Stomach (tissue), 19 donors: ENCODE measurements around the gene SMIM17. TPM values are rescaled to one million over a fixed set of nuclear protein-coding genes. Genes with fewer than 3 reads are reported as not detected.
A peak's percentile ranks its signal among the peaks of the same experiment; 100 is the strongest.

Experiments used
- DNase-seq, 2 donors: peaks; one replicate each; pipeline versions ENCODE4 v3.0.0 to v3.0.0-alpha.2; 2013 to 2019
- H3K27ac ChIP-seq, 5 donors: fragments of 200-600 bp in 4 of 5; sonication (generic) in 4 of 5; one replicate each; pipeline ENCODE4 v1.5.1; 2013 to 2019; ENCODE audit warnings: mild to moderate bottlenecking in 1 of 5, moderate library complexity in 1 of 5
- H3K27me3 ChIP-seq, 3 donors: fragments of 200-600 bp; sonication (generic); one replicate each; pipeline ENCODE4 v1.5.1; 2017 to 2019; ENCODE audit warnings: mixed run types in 1 of 3
- H3K36me3 ChIP-seq, 4 donors: fragments of 200-600 bp; sonication (generic); 1 replicate in 3 of 4; 2 replicates in 1 of 4; pipeline ENCODE4 v1.5.1; 2016 to 2019
- H3K4me1 ChIP-seq, 4 donors: fragments of 200-600 bp; sonication (generic); one replicate each; pipeline ENCODE4 v1.5.1; 2016 to 2019
- H3K4me3 ChIP-seq, 4 donors: fragments of 200-600 bp; sonication (generic) in 3 of 4; one replicate each; pipeline ENCODE4 v1.5.1; 2016 to 2019; ENCODE audit warnings: mild to moderate bottlenecking in 1 of 4
- H3K9me3 ChIP-seq, 4 donors: fragments of 200-600 bp; sonication (generic); one replicate each; pipeline ENCODE4 v1.5.1; 2016 to 2019
- CTCF ChIP-seq, 7 experiments: fragments of 450-650 bp in 4 of 7; fragments of 200-600 bp in 3 of 7; sonication (generic) in 3 of 7; IDR thresholded peaks; one replicate each; pipeline ENCODE4 v1.5.1; 2016 to 2019; ENCODE audit warnings: antibody characterized with exemption in 7 of 7, control low read depth in 2 of 7, mild to moderate bottlenecking in 1 of 7
- EP300 ChIP-seq: sonication (generic); formaldehyde crosslinking; IDR thresholded peaks from one replicate; pipeline ENCODE4 v1.6.1; 2017; ENCODE audit warnings: antibody characterized with exemption
- POLR2A ChIP-seq, 4 donors: fragments of 450-650 bp; IDR thresholded peaks; one replicate each; pipeline ENCODE4 v1.6.1; 2016; ENCODE audit warnings: antibody characterized with exemption in 4 of 4, control low read depth in 2 of 4, mild to moderate bottlenecking in 1 of 4, moderate library complexity in 1 of 4
- POLR2AphosphoS5 ChIP-seq, 3 donors: sonication (generic); formaldehyde crosslinking; IDR thresholded peaks; one replicate each; pipeline ENCODE4 v1.6.1; 2016; ENCODE audit warnings: antibody characterized with exemption in 3 of 3
- WGBS, 5 donors: extraction: QIAGEN DNeasy Blood & Tissue Kit in 3 of 5; methylation state at CpG; one replicate each; pipeline versions ENCODE4 v1.1.5 to v1.1.7; 2013 to 2018; 5-methylcytosine and 5-hydroxymethylcytosine counted together
- intact Hi-C: fragments of 100-400 bp; cut with DNase I; formaldehyde crosslinking; loops from one replicate; pipeline ENCODE4 v1.15.1; 2023; ENCODE audit warnings: low total_unique reads
- long read RNA-seq, 10 donors: transcript quantifications; one replicate each; lab custom pipeline, GENCODE V29; 2026
- polyA plus RNA-seq, 3 donors: library from polyadenylated mRNA; stranded (reverse); fragments of 200-250 nt; gene quantifications; one replicate each; pipeline ENCODE4 v1.2.3, GENCODE V29; 2013
- total RNA-seq, 5 donors: library from RNA; depleted of rRNA; stranded (reverse); fragments of >200 nt; gene quantifications; one replicate each; pipeline versions ENCODE4 v1.1.0 to v1.2.3, GENCODE V29; 2014 to 2016
- donor health status: healthy with polysubstance abuse.
- donor health status: Bipolar disorder and iron deficiency.
- donor health status: healthy.

Gene SMIM17
- 1 to 10 TPM in 1 of 5 donors, not detected in 4; 1.1 TPM for total RNA-seq
- under 1 TPM in 1 of 3 donors, not detected in 2; 0.13 TPM for polyA plus RNA-seq
- long read RNA-seq, donor 1 = 0 reads
- long read RNA-seq, donor 2, partial matches to known transcripts = 0 of 1 reads
- long read RNA-seq, donor 2, other reads (novel, unspliced or antisense) = 0 of 1 reads
- long read RNA-seq, donor 3 = 0 reads
- long read RNA-seq, donor 4 = 0 reads
- long read RNA-seq, donor 5 = 0 reads
- long read RNA-seq, donor 6 = 0 reads
- long read RNA-seq, donor 7 = 0 reads
- long read RNA-seq, donor 8 = 0 reads
- long read RNA-seq, donor 9 = 0 reads
- long read RNA-seq, donor 10 = 0 reads

- peaks cover 11 to 95% (median 78%) of the 10 kb centered on the region in 4 donors for H3K9me3 ChIP-seq
- peaks cover 0 to 18% (median 0%) of the 10 kb centered on the region in 4 donors for H3K36me3 ChIP-seq
- no peak within 1 kb of the TSS for H3K4me3 ChIP-seq
- H3K27me3 ChIP-seq = peaks cover 0 to 39% (median 13%) of the 10 kb centered on the region in 3 donors
- no peak within 1 kb of the TSS for H3K27ac ChIP-seq
- TF ChIP-seq CTCF (IDR thresholded peaks at IDR 0.05) (no peak), EP300 (no peak), POLR2AphosphoS5 (IDR thresholded peaks at IDR 0.05) (no peak), POLR2A (IDR thresholded peaks at IDR 0.05) (no peak)
- WGBS, 5 donors = 12 to 24% (median 15%) methylated on average over 35 to 60 of the region's 60 CpGs
- intact Hi-C loops = no loop called here
- no peaks in the 10 kb centered on the region for H3K4me1 ChIP-seq
- no peak for DNase-seq
Measured at GRCh38 chr19:56642711-56643459, at the start of gene SMIM17. TSS of gene SMIM17 (plus strand) at chr19:56643159. CDS start at chr19:56645668, 2,509 bp downstream.

- peaks cover 0 to 23% (median 9%) of the 10 kb centered on the region in 4 donors for H3K36me3 ChIP-seq
- H3K4me3 ChIP-seq = peak overlapping the region; percentile 94 to 97 (median 97)
- peak overlapping the region in 1 of 5 donors; percentile 84 for H3K27ac ChIP-seq
- no peak for DNase-seq
- no peaks in the 10 kb centered on the region for H3K27me3 ChIP-seq
- intact Hi-C loops = loop anchor here (10.0 kb wide), 1 partner anchor 190 kb away; the partner anchor contains the start of gene ZNF583
- WGBS, 5 donors = 56 to 68% (median 60%) methylated on average over 4 of the region's 4 CpGs
- peaks cover 0 to 22% (median 15%) of the 10 kb centered on the region in 4 donors for H3K4me1 ChIP-seq
- TF ChIP-seq EP300 (no peak), POLR2A (IDR thresholded peaks at IDR 0.05) (no peak), POLR2AphosphoS5 (IDR thresholded peaks at IDR 0.05) (no peak), CTCF (IDR thresholded peaks at IDR 0.05) (no peak)
- peaks cover 0 to 38% (median 15%) of the 10 kb centered on the region in 4 donors for H3K9me3 ChIP-seq
Measured at GRCh38 chr19:56594446-56594782, 48.5 kb upstream of the SMIM17 start.

GRCh38 chr19:56594783-56595547, 48.0 kb upstream of the SMIM17 start, which contains the start of gene ZNF71:
TSS of gene ZNF71 (plus strand) at chr19:56595302. CDS start at chr19:56601559, 6,257 bp downstream.
- no peaks in the 10 kb centered on the region for H3K27me3 ChIP-seq
- WGBS, 5 donors = 0 to 2% (median 1%) methylated on average over 41 to 52 of the region's 52 CpGs
- peak within 1 kb of the TSS; percentile 49 to 84 (median 73) for H3K27ac ChIP-seq
- H3K4me1 ChIP-seq = peaks cover 0 to 22% (median 15%) of the 10 kb centered on the region in 4 donors
- H3K4me3 ChIP-seq = peak within 1 kb of the TSS; percentile 94 to 97 (median 97)
- peak; percentile 91 to 97 for DNase-seq
- intact Hi-C loops = loop anchor here (10.0 kb wide), 1 partner anchor 190 kb away; the partner anchor contains the start of gene ZNF583
- H3K36me3 ChIP-seq = peaks cover 0 to 23% (median 9%) of the 10 kb centered on the region in 4 donors
- H3K9me3 ChIP-seq = peaks cover 0 to 32% (median 11%) of the 10 kb centered on the region in 4 donors
- no peak for TF ChIP-seq POLR2A (IDR thresholded peaks at IDR 0.05)
- peak; percentile 23 to 73 (median 50) for TF ChIP-seq POLR2AphosphoS5 (IDR thresholded peaks at IDR 0.05)

- WGBS, 5 donors = 0 to 5% (median 0%) methylated on average over 4 of the region's 4 CpGs
- H3K4me1 ChIP-seq = peaks cover 0 to 22% (median 15%) of the 10 kb centered on the region in 4 donors
- H3K4me3 ChIP-seq = peak overlapping the region; percentile 94 to 97 (median 97)
- no peaks in the 10 kb centered on the region for H3K27me3 ChIP-seq
- TF ChIP-seq POLR2A (IDR thresholded peaks at IDR 0.05) (no peak), EP300 (no peak), CTCF (IDR thresholded peaks at IDR 0.05) (no peak), POLR2AphosphoS5 (IDR thresholded peaks at IDR 0.05) (no peak)
- intact Hi-C loops = loop anchor here (10.0 kb wide), 1 partner anchor 191 kb away; the partner anchor contains the start of gene ZNF583
- no peak for DNase-seq
- H3K9me3 ChIP-seq = peaks cover 0 to 28% (median 8%) of the 10 kb centered on the region in 4 donors
- peak overlapping the region; percentile 49 to 84 (median 73) for H3K27ac ChIP-seq
- peaks cover under 1 to 24% (median 10%) of the 10 kb centered on the region in 4 donors for H3K36me3 ChIP-seq
Measured at GRCh38 chr19:56595548-56595899, 47.4 kb upstream of the SMIM17 start.
